Measurements from ENCODE around the gene SEMA3D.

The SEMA3D gene

GRCh38 chr7:85224171-85224570 lies 37.3 kb upstream of the SEMA3D start:
- in situ Hi-C loops (cut with HindIII; ENCODE audit: low sequenced_read_pairs), result no loop called here
- DNase-seq (ENCODE audit: low read depth), result no peak
- H3K4me3 ChIP-seq (ENCODE audit: low read depth, low read length), result no peak overlapping the region
- TF ChIP-seq, protein P1, sequence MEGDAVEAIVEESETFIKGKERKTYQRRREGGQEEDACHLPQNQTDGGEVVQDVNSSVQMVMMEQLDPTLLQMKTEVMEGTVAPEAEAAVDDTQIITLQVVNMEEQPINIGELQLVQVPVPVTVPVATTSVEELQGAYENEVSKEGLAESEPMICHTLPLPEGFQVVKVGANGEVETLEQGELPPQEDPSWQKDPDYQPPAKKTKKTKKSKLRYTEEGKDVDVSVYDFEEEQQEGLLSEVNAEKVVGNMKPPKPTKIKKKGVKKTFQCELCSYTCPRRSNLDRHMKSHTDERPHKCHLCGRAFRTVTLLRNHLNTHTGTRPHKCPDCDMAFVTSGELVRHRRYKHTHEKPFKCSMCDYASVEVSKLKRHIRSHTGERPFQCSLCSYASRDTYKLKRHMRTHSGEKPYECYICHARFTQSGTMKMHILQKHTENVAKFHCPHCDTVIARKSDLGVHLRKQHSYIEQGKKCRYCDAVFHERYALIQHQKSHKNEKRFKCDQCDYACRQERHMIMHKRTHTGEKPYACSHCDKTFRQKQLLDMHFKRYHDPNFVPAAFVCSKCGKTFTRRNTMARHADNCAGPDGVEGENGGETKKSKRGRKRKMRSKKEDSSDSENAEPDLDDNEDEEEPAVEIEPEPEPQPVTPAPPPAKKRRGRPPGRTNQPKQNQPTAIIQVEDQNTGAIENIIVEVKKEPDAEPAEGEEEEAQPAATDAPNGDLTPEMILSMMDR (IDR thresholded peaks at IDR 0.05; ENCODE audit: low read depth, low read length, missing control alignments), result no peak

- DNase-seq (ENCODE audit: low read depth), result no peak
- in situ Hi-C loops (cut with HindIII; ENCODE audit: low sequenced_read_pairs), result no loop called here
- H3K4me3 ChIP-seq (ENCODE audit: low read depth, low read length), result no peak overlapping the region
- TF ChIP-seq, protein P1 (IDR thresholded peaks at IDR 0.05; ENCODE audit: low read depth, low read length, missing control alignments), result no peak
These were observed 35.7 kb upstream of the SEMA3D start for GRCh38 chr7:85222522-85222921.

GRCh38 chr7:85221796-85222195 lies 34.9 kb upstream of the SEMA3D start:
- H3K4me3 ChIP-seq (ENCODE audit: low read depth, low read length), result no peak overlapping the region
- TF ChIP-seq, protein P1 (IDR thresholded peaks at IDR 0.05; ENCODE audit: low read depth, low read length, missing control alignments), result no peak
- in situ Hi-C loops (cut with HindIII; ENCODE audit: low sequenced_read_pairs), result no loop called here
- DNase-seq (ENCODE audit: low read depth), result no peak

DNA sequence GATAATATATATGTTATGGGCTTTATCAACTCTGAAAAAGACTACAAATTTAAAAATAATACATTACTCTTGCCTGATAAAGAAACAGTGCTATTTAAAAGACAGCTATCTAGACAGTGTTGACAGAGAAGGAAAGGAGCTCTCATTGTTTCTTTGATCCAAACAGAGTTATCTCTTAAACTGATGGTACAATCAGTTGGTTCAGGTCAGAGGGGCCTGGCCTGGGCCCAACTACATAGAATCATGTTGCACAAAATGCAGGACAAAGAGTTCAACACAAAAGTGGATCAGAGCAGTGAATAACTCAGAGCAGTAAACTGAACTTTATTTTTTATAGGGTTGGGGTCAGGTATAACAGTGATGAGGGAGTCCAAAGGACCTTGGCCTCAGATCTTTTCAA lies 33.8 kb upstream of the SEMA3D start:
- TF ChIP-seq, protein P1 (IDR thresholded peaks at IDR 0.05; ENCODE audit: low read depth, low read length, missing control alignments), result no peak
- H3K4me3 ChIP-seq (ENCODE audit: low read depth, low read length), result no peak overlapping the region
- in situ Hi-C loops (cut with HindIII; ENCODE audit: low sequenced_read_pairs), result no loop called here
- DNase-seq (ENCODE audit: low read depth), result no peak

DNA sequence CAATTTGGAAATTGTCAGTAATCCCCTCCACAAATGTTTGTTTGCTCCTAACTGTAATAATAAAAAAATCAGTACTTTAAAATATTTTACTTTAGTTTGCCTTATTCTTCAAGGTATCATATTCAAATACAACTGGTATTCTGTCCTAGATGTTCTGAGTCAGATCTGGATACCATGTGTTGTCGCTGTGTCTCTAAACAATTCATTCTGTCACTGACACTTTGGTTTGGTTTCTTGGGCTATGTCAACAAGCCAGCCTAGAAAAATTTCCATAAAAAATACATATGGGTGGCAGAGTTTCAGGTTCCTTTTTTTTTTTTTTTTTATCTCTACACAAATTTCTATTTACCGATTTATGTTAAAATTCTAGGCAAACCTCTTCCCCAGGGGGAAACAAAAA lies 33.2 kb upstream of the SEMA3D start:
- in situ Hi-C loops (cut with HindIII; ENCODE audit: low sequenced_read_pairs), result no loop called here
- TF ChIP-seq, protein P1 (IDR thresholded peaks at IDR 0.05; ENCODE audit: low read depth, low read length, missing control alignments), result no peak
- no peak for DNase-seq (ENCODE audit: low read depth)
- no peak overlapping the region for H3K4me3 ChIP-seq (ENCODE audit: low read depth, low read length)

DNA sequence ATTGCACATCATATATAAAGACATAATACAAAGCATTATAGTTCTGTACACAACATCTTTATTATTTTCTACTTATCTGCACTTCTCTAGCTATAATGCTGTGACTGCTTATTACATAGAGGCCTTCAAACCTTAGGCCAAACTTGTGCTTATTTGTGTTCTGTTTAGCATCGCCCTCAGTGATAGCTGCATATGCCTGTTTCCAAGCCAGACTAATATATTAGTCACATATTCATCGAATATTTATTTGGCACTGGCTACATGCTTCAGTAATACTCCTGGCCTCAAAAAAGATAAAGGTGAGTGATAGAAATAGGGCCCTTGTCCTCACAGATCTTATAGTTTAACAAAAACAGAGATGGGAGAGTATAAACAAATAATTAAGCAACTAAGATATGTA lies 30.2 kb upstream of the SEMA3D start:
- TF ChIP-seq, protein P1 (IDR thresholded peaks at IDR 0.05; ENCODE audit: low read depth, low read length, missing control alignments), result no peak
- H3K4me3 ChIP-seq (ENCODE audit: low read depth, low read length), result no peak overlapping the region
- no peak for DNase-seq (ENCODE audit: low read depth)
- in situ Hi-C loops (cut with HindIII; ENCODE audit: low sequenced_read_pairs), result no loop called here

DNA sequence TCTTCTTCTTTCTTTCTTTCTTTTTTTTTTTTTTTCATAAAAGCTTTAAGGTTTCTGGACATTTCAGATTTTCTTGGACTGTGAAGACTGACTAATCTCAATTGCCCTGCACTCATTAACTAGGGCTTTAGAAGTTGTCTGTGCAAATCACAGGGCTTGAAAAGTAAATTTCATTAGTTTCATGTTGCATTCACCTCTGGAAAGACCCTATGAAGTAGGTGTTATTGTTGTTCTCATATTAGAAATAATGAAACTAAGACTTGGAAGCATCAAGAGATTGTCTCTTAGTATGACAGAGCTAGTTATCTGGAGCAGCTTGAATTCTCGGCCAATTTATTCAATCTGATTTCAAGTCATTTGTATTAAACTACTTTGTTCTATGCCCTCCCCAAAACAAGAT lies 28.2 kb upstream of the SEMA3D start:
- in situ Hi-C loops (cut with HindIII; ENCODE audit: low sequenced_read_pairs), result no loop called here
- no peak for DNase-seq (ENCODE audit: low read depth)
- H3K4me3 ChIP-seq (ENCODE audit: low read depth, low read length), result no peak overlapping the region
- TF ChIP-seq, protein P1 (IDR thresholded peaks at IDR 0.05; ENCODE audit: low read depth, low read length, missing control alignments), result no peak

Measured in astrocyte of the cerebellum (primary cell).